GM10266 (cell line): ENCODE data around the gene ZNF331.
"Not testable (repeated sequence)": the region's sequence is repeated elsewhere in the genome, so short reads cannot be mapped to it uniquely, and the experiment has no call there.

Experiments
- DNase-seq: peaks from one replicate; pipeline ENCODE4 v3.0.0; 2012; ENCODE audit errors: extremely low spot score
- CTCF ChIP-seq: IDR thresholded peaks from 2 replicates; pipeline ENCODE4 v1.5.1; 2012; ENCODE audit warnings: mild to moderate bottlenecking, low read depth; ENCODE audit not compliant: control insufficient read depth, insufficient read depth; ENCODE audit errors: missing control alignments

Gene ZNF331

GRCh38 chr19:53537521-53538377 is at the start of gene ZNF331:
ZNF331 (plus strand) TSS chr19:53538145; CDS start chr19:53569377, 31,232 bp downstream.
- TF ChIP-seq CTCF = no peak
- DNase-seq = peak; percentile 76

- no peak for TF ChIP-seq CTCF
- no peak for DNase-seq
Measured at GRCh38 chr19:53492153-53492552, 45.8 kb upstream of the ZNF331 start.

GRCh38 chr19:53497311-53498023 is 40.5 kb upstream of the ZNF331 start:
- DNase-seq = not testable (repeated sequence)

GRCh38 chr19:53498024-53498395 is 39.9 kb upstream of the ZNF331 start:
- not testable (repeated sequence) for DNase-seq

- not testable (repeated sequence) for DNase-seq
Measured at GRCh38 chr19:53503151-53503550, 34.8 kb upstream of the ZNF331 start.

- not testable (repeated sequence) for DNase-seq
Measured at GRCh38 chr19:53503671-53504364, 34.1 kb upstream of the ZNF331 start.

GRCh38 chr19:53504365-53504703 is 33.6 kb upstream of the ZNF331 start:
- not testable (repeated sequence) for DNase-seq

- DNase-seq = no peak
- TF ChIP-seq CTCF = no peak
Measured at GRCh38 chr19:53504885-53505284, 33.1 kb upstream of the ZNF331 start.

- no peak for DNase-seq
- no peak for TF ChIP-seq CTCF
Measured at GRCh38 chr19:53506728-53507127, 31.2 kb upstream of the ZNF331 start.
